ENCODE measurements around the gene EVA1B. TPM values are rescaled to one million over a fixed set of nuclear protein-coding genes. Genes with fewer than 3 reads are reported as not detected.

EVA1B gene
- total RNA-seq, 3 donors from 2014 or later (not counting 1 experiment from before 2014, with no cell fraction given): 4.0 to 8.0 (median 4.9) TPM

GRCh38 chr1:36306902-36307456 is 16.5 kb downstream of the EVA1B start:
- peak overlapping the region; percentile 3 for H3K27ac ChIP-seq (ENCODE audit: low read length)
- TF ChIP-seq, protein P1, sequence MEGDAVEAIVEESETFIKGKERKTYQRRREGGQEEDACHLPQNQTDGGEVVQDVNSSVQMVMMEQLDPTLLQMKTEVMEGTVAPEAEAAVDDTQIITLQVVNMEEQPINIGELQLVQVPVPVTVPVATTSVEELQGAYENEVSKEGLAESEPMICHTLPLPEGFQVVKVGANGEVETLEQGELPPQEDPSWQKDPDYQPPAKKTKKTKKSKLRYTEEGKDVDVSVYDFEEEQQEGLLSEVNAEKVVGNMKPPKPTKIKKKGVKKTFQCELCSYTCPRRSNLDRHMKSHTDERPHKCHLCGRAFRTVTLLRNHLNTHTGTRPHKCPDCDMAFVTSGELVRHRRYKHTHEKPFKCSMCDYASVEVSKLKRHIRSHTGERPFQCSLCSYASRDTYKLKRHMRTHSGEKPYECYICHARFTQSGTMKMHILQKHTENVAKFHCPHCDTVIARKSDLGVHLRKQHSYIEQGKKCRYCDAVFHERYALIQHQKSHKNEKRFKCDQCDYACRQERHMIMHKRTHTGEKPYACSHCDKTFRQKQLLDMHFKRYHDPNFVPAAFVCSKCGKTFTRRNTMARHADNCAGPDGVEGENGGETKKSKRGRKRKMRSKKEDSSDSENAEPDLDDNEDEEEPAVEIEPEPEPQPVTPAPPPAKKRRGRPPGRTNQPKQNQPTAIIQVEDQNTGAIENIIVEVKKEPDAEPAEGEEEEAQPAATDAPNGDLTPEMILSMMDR (IDR thresholded peaks at IDR 0.05): no peak
- 2% methylated on average over 46 of the region's 46 CpGs for WGBS (ENCODE audit: insufficient coverage)
- Mint-ChIP-seq H3K4me1 (peaks cover 14 to 30% of the 10 kb centered on the region in 2 donors), H3K9me3 (no peaks in the 10 kb centered on the region), H3K27ac (peak overlapping the region; percentile 62 to 83), H3K36me3 (peaks cover 7% of the 10 kb centered on the region), H3K4me3 (peak overlapping the region; percentile 95), H3K27me3 (ENCODE audit: low read depth in 2 of 2) (no peaks in the 10 kb centered on the region)
- H3K4me1 ChIP-seq (ENCODE audit: control insufficient read depth, insufficient read depth, low read length): peaks cover 24% of the 10 kb centered on the region
- ATAC-seq: peak; percentile 96 to 99 (median 97)
- H3K27me3 ChIP-seq (ENCODE audit: control insufficient read depth, insufficient read depth, low read length): no peaks in the 10 kb centered on the region
- intact Hi-C loops (cut with micrococcal nuclease): loop anchor here (2.0 to 5.0 kb wide), 2 partner anchors 60 to 158 kb away; partner anchors contain the start of gene TRAPPC3
- peaks cover 17% of the 10 kb centered on the region for H3K36me3 ChIP-seq (ENCODE audit: control insufficient read depth, insufficient read depth, low read length)
- no peaks in the 10 kb centered on the region for H3K9me3 ChIP-seq (ENCODE audit: control insufficient read depth, insufficient read depth, low read length)
- peak; percentile 89 to 96 for DNase-seq
- H3K4me3 ChIP-seq (ENCODE audit: low read length): peak overlapping the region; percentile 48

- DNase-seq: peak; percentile 40 to 69
- Histone ChIP-seq H3K36me3 (ENCODE audit: control insufficient read depth, insufficient read depth, low read length) (peaks cover 23% of the 10 kb centered on the region), H3K4me1 (ENCODE audit: control insufficient read depth, insufficient read depth, low read length) (peaks cover 24% of the 10 kb centered on the region), H3K4me3 (ENCODE audit: low read length) (peak within 1 kb of the TSS; percentile 48), H3K9me3 (ENCODE audit: control insufficient read depth, insufficient read depth, low read length) (no peaks in the 10 kb centered on the region), H3K27ac (ENCODE audit: low read length) (peak within 1 kb of the TSS; percentile 28), H3K27me3 (ENCODE audit: control insufficient read depth, insufficient read depth, low read length) (no peaks in the 10 kb centered on the region)
- Mint-ChIP-seq H3K36me3 (peaks cover 7% of the 10 kb centered on the region), H3K27ac (peak within 1 kb of the TSS; percentile 62 to 83), H3K4me3 (peak within 1 kb of the TSS; percentile 95), H3K27me3 (ENCODE audit: low read depth in 2 of 2) (no peaks in the 10 kb centered on the region), H3K4me1 (peaks cover 14 to 30% of the 10 kb centered on the region in 2 donors), H3K9me3 (no peaks in the 10 kb centered on the region)
- 5% methylated on average over 65 of the region's 65 CpGs for WGBS (ENCODE audit: insufficient coverage)
- intact Hi-C loops (cut with micrococcal nuclease): loop anchor here (2.0 to 5.0 kb wide), 2 partner anchors 61 to 158 kb away; partner anchors contain the start of gene TRAPPC3
- ATAC-seq: peak; percentile 41 to 52 (median 49)
- TF ChIP-seq, protein P1 (IDR thresholded peaks at IDR 0.05): no peak
Observed at GRCh38 chr1:36306210-36306901, 17.1 kb downstream of the EVA1B start, which contains the start of gene SH3D21. Gene SH3D21 (plus strand): TSS chr1:36306368. CDS start chr1:36306421, 53 bp downstream.

DNA sequence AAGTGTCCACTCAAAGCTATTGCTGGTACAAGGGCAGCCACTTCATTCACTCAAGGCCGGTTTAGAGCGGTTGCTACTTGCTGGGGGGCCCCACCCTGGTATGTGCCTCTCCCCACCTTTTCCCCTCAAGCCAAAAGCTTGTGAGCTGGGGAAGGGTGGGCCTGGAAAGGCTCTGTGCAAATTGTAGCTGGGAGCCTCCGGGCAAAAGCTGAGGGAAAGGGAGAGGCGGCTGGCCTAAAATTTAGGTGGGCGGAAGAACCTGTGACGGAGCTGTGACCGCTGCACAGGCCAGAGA is 17.6 kb downstream of the EVA1B start:
- no peaks in the 10 kb centered on the region for H3K9me3 ChIP-seq (ENCODE audit: control insufficient read depth, insufficient read depth, low read length)
- no peaks in the 10 kb centered on the region for H3K27me3 ChIP-seq (ENCODE audit: control insufficient read depth, insufficient read depth, low read length)
- WGBS (ENCODE audit: insufficient coverage): 91% methylated on average over 7 of the region's 7 CpGs
- TF ChIP-seq, protein P1 (IDR thresholded peaks at IDR 0.05): no peak
- peaks cover 7% of the 10 kb centered on the region for H3K36me3 Mint-ChIP-seq
- intact Hi-C loops (cut with micrococcal nuclease): loop anchor here (2.0 to 5.0 kb wide), 2 partner anchors 61 to 157 kb away; partner anchors contain the start of gene TRAPPC3
- ATAC-seq: no peak
- H3K4me1 ChIP-seq (ENCODE audit: control insufficient read depth, insufficient read depth, low read length): peaks cover 24% of the 10 kb centered on the region
- H3K4me3 ChIP-seq (ENCODE audit: low read length): no peak overlapping the region
- H3K4me1 Mint-ChIP-seq: peaks cover 14 to 30% of the 10 kb centered on the region in 2 donors
- H3K27ac Mint-ChIP-seq: peak overlapping the region in 1 of 2 donors; percentile 83
- peak overlapping the region; percentile 95 for H3K4me3 Mint-ChIP-seq
- no peaks in the 10 kb centered on the region for H3K27me3 Mint-ChIP-seq (ENCODE audit: low read depth in 2 of 2)
- DNase-seq: no peak
- peaks cover 28% of the 10 kb centered on the region for H3K36me3 ChIP-seq (ENCODE audit: control insufficient read depth, insufficient read depth, low read length)
- no peak overlapping the region for H3K27ac ChIP-seq (ENCODE audit: low read length)
- no peaks in the 10 kb centered on the region for H3K9me3 Mint-ChIP-seq
